Epithelial cell of proximal tubule (primary cell): ENCODE data around the gene RBM15. TPM values are rescaled to one million over a fixed set of nuclear protein-coding genes. Genes with fewer than 3 reads are reported as not detected.

Source experiments
- DNase-seq: peaks from one replicate; pipeline ENCODE4 v3.0.0-alpha.2; 2011; ENCODE audit warnings: low read depth
- H3K4me3 ChIP-seq: 2 replicates; pipeline ENCODE4 v1.5.1; 2011; ENCODE audit warnings: low read depth, mild to moderate bottlenecking, low read length
- total RNA-seq: library from RNA; depleted of rRNA; stranded (reverse); fragments of >200 nt; gene quantifications from 2 replicates; pipeline ENCODE4 v1.2.3, GENCODE V29; 2015
- TF ChIP-seq, protein P1 (sequence below): conservative IDR thresholded peaks from 2 replicates; pipeline ENCODE4 v1.5.1; 2012; ENCODE audit warnings: low read depth, mild to moderate bottlenecking, low read length

Gene RBM15
- total RNA-seq, 1 donor from 2014 or later = 19.9 TPM

DNA sequence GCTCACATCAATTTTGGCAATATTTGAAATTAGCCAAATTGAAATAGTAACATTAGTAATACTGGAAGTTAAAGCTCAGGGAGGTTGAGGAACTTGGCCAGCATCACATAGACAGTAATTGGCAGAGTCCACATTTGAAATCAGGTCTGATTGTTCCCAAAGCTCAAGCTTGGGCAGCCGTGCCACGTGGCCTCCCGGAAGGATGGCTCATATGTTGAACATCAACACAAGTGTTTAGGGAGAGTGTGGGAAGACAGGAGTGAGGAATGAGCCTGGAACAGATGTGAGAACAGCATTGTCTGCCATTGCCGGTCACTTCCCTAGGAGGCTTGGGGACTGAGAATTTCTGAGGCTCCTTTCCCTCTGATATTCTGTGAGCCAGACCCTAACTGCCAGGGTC lies 40.2 kb upstream of the RBM15 start:
- DNase-seq = no peak
- H3K4me3 ChIP-seq = no peak overlapping the region
- TF ChIP-seq, protein P1, sequence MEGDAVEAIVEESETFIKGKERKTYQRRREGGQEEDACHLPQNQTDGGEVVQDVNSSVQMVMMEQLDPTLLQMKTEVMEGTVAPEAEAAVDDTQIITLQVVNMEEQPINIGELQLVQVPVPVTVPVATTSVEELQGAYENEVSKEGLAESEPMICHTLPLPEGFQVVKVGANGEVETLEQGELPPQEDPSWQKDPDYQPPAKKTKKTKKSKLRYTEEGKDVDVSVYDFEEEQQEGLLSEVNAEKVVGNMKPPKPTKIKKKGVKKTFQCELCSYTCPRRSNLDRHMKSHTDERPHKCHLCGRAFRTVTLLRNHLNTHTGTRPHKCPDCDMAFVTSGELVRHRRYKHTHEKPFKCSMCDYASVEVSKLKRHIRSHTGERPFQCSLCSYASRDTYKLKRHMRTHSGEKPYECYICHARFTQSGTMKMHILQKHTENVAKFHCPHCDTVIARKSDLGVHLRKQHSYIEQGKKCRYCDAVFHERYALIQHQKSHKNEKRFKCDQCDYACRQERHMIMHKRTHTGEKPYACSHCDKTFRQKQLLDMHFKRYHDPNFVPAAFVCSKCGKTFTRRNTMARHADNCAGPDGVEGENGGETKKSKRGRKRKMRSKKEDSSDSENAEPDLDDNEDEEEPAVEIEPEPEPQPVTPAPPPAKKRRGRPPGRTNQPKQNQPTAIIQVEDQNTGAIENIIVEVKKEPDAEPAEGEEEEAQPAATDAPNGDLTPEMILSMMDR = no peak

DNA sequence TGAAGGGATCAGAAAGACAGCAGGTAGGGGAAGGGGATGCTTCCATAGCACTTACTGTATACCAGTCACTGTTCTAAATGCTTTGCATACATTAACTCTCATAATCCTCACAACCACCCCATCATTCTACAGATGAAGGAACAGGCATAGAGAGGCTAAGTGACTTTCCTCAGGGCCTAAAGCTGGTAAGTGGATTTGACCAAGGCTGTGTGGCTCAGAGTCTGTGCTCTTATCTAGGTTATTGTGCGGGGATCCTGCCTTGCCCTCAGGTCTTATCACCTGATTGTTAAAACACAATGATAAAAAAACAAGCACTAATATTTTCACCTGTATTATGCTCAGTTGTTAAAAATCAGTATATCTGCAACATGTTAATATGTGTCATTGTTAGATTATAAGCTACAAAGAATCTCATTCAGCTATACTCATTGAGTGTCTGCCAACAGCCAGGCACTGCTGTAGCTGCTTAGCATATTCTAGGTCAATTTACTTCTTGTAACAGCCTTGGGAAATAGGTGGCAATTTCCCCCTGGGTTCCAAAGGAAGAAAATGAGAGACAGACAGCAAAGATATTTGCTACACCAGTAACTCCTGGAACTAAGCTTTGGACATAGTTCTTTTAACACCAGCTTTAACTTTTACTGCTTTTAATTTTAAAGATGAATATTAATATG lies 38.6 kb upstream of the RBM15 start:
- TF ChIP-seq, protein P1 = no peak
- H3K4me3 ChIP-seq = no peak overlapping the region
- no peak for DNase-seq

DNA sequence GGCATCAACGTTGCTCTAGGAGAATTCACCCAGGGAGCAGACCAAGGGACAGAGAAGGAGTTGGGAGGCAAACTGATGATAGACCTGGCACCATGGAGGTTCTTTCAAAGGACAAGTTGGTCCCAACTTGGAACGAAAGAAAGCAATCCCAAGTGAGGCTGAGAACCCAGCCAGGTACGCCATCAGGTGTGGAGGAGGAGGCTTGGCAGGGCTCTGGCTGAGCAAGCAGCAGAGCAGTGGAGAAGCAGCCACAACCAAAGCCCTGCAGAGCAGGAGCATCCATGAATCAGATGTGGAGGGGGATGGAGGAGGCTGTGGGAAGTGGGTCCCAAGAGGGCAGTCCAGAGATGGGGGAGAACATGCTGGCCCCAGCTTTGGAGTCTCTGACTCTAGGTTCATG lies 36.3 kb upstream of the RBM15 start:
- TF ChIP-seq, protein P1 = no peak
- no peak overlapping the region for H3K4me3 ChIP-seq
- no peak for DNase-seq

DNA sequence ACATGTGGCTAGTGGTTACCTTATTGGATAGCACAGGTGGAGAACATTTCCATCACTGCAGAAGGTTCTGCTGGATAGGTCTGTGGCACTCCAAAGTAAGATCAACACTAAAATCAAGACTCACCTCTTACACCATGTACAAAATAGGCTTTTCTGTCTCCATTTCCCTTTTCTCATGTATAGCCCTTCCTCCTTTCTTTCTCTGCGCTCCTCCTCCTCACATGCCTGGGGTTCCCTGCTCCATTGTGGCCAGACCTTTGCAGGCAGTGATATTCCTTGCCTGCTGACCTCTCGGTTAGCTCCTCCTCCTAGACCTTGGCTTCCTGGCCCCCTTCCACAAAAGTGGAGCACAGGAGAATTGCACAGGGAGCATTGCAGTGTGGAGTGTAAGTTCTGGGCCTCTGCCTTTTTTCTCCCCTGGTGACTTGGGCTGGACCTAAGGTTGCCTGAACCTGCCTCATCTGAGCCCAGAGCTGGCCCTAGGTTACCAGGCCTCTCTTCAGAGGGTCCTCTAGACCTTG lies 33.2 kb upstream of the RBM15 start:
- TF ChIP-seq, protein P1 = no peak
- no peak overlapping the region for H3K4me3 ChIP-seq
- DNase-seq = no peak

DNA sequence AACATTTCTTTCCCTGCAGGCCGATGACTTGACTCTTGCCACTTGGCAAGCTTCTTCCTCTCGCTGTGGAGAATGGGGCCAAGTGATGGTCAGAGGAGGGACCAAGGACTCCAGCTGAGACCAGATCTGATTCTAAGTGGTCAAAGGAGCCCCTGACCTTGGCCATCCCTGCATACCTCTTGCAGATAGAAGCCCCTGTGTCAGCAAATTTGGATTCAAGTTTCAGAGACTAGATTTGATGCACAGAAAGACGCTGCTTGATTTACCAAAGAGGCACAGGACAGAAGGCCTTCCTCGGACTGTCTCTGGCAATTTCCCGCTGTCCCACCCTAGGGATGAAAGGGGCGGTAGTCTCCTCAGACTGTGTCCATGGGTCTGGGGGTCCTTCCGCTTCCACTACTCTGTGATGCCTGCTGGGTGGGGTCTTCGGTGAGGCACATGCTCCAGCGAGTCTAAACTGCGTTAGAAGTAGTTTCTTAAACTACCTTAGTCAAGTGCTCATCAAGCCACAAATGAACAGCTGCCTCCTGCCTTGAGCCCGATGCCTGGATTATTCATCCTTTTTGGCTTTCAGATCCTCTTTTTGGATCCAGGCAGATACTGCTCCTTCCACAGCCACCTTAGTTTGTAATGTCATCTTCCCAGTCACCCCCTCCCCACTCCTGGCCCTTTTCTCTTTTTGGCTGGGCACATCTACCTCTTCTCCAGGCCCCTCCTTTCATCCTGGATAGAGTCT lies 31.8 kb upstream of the RBM15 start:
- no peak for DNase-seq
- H3K4me3 ChIP-seq = no peak overlapping the region
- TF ChIP-seq, protein P1 = no peak

DNA sequence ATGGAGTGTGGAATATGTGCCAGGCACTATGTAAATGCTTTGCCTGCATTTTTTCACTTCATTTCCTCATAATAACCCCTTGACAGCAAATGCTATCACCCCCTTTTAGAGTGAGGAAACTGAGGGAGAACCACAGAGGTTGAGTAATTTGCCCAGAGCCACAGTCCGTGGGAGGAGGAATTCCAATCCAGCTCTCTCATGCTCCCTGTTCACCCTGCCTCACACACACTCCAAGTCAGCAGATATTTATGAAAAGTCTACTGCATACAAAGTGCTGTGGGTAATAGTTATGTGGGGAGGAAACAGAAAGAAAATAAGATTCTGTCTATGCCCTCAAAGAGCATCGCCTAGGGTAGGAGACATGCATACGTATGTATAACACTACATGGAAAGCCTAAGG lies 30.9 kb upstream of the RBM15 start:
- DNase-seq = no peak
- TF ChIP-seq, protein P1 = no peak
- no peak overlapping the region for H3K4me3 ChIP-seq

DNA sequence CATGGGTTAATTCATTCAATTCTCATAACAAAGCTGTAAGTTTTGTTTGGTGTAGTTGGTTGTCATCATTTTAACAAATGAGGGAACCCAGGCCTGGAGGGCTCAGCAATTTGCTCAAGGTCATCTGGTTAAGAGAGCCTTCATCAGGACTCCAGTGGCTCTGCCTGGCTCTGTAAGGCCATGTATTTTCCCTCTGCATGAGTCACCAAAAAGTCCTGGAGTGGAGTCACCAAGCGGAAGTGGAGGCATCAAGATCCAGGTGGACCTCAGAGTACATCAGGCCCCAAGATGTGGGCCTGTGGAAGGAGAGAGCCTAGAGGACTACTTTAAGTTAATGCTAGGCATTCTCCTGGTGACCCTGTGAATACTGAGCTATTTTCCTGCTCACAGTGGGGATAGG lies 30.0 kb upstream of the RBM15 start:
- no peak for DNase-seq
- TF ChIP-seq, protein P1 = no peak
- H3K4me3 ChIP-seq = no peak overlapping the region
